Measurements from ENCODE around the gene KRT38.

KRT38 gene

DNA sequence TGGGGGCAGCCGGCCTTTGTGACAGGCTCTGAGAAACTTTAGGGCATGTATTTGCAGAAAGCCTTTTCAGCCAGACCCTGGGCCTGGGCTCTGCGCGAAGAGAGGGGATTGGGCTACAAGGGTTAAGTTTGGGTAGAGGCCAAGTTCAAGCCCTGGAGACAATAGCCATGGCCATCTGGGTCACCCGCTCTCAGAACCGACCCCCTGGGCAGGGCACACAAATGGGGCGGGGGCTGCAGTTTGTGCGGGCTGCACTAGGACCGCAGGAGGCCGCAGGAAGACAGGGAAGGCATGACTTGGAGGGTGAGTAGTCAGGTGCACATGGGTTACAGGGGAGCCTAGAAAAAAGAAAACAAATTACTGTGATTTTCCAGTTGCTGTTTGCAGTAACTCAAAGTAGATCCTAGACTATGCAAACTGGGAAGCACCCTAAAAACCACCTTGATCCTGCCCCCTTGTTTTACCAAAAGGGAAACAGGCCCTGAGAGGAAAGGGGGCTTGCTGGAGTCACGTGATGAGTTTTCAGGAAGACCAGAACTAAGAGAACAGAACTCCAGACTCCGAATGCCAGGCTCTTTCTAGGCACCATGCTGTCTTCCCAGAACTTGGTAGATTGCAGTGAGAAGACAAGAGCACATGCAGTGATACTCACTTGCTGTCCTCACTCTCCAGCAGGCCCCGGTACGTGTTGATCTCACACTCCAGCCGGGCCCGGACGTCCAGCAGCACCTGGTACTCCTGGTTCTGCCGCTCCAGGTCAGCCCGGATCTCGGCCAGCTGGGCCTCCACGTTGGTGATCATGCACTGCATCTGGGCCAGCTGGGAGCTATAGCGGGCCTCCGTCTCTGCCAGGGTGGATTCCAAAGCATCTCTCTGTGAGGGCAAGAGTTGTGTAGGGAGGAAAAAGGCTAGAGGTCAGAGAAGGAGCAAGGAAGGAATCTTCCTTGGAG is 36.4 kb upstream of the KRT38 start:
- H3K4me3 Mint-ChIP-seq: no peak overlapping the region
- H3K4me1 Mint-ChIP-seq: no peaks in the 10 kb centered on the region
- peaks cover 4% of the 10 kb centered on the region for H3K27me3 Mint-ChIP-seq (ENCODE audit: low read depth)
- peaks cover 6% of the 10 kb centered on the region for H3K9me3 Mint-ChIP-seq
- TF ChIP-seq, protein P1, sequence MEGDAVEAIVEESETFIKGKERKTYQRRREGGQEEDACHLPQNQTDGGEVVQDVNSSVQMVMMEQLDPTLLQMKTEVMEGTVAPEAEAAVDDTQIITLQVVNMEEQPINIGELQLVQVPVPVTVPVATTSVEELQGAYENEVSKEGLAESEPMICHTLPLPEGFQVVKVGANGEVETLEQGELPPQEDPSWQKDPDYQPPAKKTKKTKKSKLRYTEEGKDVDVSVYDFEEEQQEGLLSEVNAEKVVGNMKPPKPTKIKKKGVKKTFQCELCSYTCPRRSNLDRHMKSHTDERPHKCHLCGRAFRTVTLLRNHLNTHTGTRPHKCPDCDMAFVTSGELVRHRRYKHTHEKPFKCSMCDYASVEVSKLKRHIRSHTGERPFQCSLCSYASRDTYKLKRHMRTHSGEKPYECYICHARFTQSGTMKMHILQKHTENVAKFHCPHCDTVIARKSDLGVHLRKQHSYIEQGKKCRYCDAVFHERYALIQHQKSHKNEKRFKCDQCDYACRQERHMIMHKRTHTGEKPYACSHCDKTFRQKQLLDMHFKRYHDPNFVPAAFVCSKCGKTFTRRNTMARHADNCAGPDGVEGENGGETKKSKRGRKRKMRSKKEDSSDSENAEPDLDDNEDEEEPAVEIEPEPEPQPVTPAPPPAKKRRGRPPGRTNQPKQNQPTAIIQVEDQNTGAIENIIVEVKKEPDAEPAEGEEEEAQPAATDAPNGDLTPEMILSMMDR (IDR thresholded peaks at IDR 0.05; ENCODE audit: unreplicated experiment in 3 of 3): no peak
- no peaks in the 10 kb centered on the region for H3K36me3 Mint-ChIP-seq (ENCODE audit: low read depth)
- peak overlapping the region in 1 of 3 experiments; percentile 25 for H3K27ac Mint-ChIP-seq

DNA sequence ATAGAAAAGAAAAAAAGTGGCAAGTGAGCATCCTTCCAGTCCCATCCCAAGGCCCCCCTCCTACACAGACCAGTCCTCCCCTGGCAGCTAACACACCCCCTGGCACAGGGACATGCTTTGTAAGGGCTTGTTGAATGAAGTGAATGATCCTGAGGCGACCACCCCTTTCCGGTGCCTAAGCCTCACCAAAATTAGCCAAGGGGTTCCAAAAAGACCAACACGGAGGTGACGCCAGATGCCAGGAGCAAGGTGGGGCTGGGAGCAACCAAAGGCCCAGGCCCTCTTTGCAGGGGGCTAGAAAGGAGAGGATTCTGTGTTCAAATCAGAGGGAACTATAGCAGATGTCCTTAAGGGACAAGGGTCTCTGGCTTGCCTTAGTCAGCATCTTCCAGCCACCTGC is 34.6 kb upstream of the KRT38 start:
- H3K4me3 Mint-ChIP-seq: no peak overlapping the region
- H3K27ac Mint-ChIP-seq: no peak overlapping the region
- peaks cover 4% of the 10 kb centered on the region for H3K27me3 Mint-ChIP-seq (ENCODE audit: low read depth)
- TF ChIP-seq, protein P1 (IDR thresholded peaks at IDR 0.05; ENCODE audit: unreplicated experiment in 3 of 3): no peak
- H3K36me3 Mint-ChIP-seq (ENCODE audit: low read depth): no peaks in the 10 kb centered on the region
- no peaks in the 10 kb centered on the region for H3K4me1 Mint-ChIP-seq
- peaks cover 19% of the 10 kb centered on the region for H3K9me3 Mint-ChIP-seq

DNA sequence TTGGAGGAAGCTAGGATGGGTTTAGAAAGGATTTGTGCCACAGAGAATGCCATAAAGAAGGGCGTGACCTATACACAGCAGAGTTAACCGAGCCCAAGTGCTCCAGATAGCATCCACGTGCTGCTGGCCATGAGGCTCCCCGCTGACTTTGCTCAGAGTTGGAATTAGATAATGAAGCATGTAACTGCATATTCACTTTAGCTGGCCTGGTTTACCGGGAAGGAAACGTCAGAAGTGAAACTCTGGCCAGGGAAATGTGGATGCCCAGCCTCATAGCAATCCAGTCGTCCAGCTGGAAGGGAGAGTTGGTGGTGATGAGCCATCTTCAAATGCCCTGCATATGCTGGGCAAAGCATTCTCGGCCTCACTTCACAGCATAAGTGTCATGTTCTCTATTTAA is 34.1 kb upstream of the KRT38 start:
- H3K4me3 Mint-ChIP-seq: no peak overlapping the region
- no peaks in the 10 kb centered on the region for H3K4me1 Mint-ChIP-seq
- TF ChIP-seq, protein P1 (IDR thresholded peaks at IDR 0.05; ENCODE audit: unreplicated experiment in 3 of 3): no peak
- peaks cover 4% of the 10 kb centered on the region for H3K27me3 Mint-ChIP-seq (ENCODE audit: low read depth)
- H3K27ac Mint-ChIP-seq: no peak overlapping the region
- peaks cover 19% of the 10 kb centered on the region for H3K9me3 Mint-ChIP-seq
- H3K36me3 Mint-ChIP-seq (ENCODE audit: low read depth): no peaks in the 10 kb centered on the region

DNA sequence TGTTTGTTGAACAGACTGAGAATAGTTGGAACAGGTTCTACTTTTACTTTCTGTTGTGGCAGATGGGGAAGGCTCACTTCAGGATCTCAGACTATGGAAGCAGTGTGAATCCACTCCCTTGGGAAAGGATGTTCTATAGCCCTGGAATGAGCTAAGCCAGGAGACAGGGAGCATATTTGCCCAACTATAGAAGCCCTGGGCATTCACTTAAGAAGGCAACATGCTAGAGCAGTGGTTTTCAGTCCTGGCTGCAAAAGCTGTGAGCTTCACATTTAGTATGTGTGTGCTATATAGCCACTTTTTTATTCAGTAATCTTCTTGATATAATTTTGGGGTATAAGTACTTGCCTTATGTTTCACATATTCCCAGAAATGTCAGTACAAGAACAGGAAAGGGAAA is 27.6 kb upstream of the KRT38 start:
- TF ChIP-seq, protein P1 (IDR thresholded peaks at IDR 0.05; ENCODE audit: unreplicated experiment in 3 of 3): no peak
- Mint-ChIP-seq H3K27me3 (ENCODE audit: low read depth) (peaks cover 13% of the 10 kb centered on the region), H3K4me3 (no peak overlapping the region), H3K9me3 (peaks cover 30% of the 10 kb centered on the region), H3K36me3 (ENCODE audit: low read depth) (no peaks in the 10 kb centered on the region), H3K27ac (no peak overlapping the region), H3K4me1 (no peaks in the 10 kb centered on the region)

DNA sequence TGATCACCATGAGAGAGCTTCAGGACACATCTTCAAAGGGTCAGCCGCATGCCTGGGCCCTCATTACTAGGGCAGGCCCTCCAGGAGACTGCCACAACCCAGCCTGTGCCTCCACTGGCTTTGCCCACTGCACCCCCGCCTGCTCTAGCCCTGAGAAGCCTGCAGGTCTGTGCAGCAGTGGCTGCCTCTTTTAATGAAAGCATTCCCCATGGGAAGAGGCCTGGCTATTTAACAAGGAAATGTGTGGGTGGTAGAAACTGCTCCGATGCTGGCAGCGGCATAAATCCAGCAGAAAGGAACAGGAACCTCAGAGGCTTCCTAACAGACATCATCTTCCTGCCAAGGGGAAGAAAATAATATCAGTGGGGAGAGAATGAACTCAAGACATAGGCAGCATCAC is 26.8 kb upstream of the KRT38 start:
- no peak overlapping the region for H3K4me3 Mint-ChIP-seq
- TF ChIP-seq, protein P1 (IDR thresholded peaks at IDR 0.05; ENCODE audit: unreplicated experiment in 3 of 3): no peak
- H3K27ac Mint-ChIP-seq: peak overlapping the region in 1 of 3 experiments; percentile 48
- H3K9me3 Mint-ChIP-seq: peaks cover 27% of the 10 kb centered on the region
- H3K4me1 Mint-ChIP-seq: no peaks in the 10 kb centered on the region
- H3K36me3 Mint-ChIP-seq (ENCODE audit: low read depth): no peaks in the 10 kb centered on the region
- peaks cover 13% of the 10 kb centered on the region for H3K27me3 Mint-ChIP-seq (ENCODE audit: low read depth)

DNA sequence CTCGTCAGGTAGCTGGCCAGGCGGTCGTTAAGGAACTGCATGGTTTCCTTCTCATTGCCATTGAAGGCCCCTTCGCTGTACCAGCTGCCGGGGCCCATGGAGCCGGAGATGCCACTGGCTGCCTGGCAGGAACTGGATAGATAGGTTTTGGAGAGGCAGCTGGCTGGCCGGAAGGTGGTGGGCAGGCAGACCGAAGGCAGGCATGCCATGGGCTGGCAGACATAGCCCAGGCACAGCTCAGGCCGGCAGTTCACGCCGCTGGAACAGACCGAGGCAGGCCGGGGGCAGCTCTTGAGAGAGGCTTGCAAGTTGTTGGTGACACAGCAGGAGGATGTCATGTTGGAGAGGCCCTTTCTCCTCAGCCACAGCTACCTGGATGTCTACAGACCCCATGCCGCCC is 26.2 kb upstream of the KRT38 start, which contains the start of gene KRT32:
Gene KRT32 (minus strand): TSS at position 399 of the 400 bp plus-strand sequence. CDS start 61 bp downstream, at position 338.
- Mint-ChIP-seq H3K27me3 (ENCODE audit: low read depth) (peaks cover 19% of the 10 kb centered on the region), H3K27ac (peak within 1 kb of the TSS in 1 of 3 experiments; percentile 48)

More for the DNA sequence above, 26.2 kb upstream of the KRT38 start, which contains the start of gene KRT32:
- H3K4me1 Mint-ChIP-seq: no peaks in the 10 kb centered on the region
- H3K36me3 Mint-ChIP-seq (ENCODE audit: low read depth): no peaks in the 10 kb centered on the region
- TF ChIP-seq, protein P1 (IDR thresholded peaks at IDR 0.05; ENCODE audit: unreplicated experiment in 3 of 3): no peak
- H3K9me3 Mint-ChIP-seq: peaks cover 22% of the 10 kb centered on the region
- H3K4me3 Mint-ChIP-seq: no peak within 1 kb of the TSS

Data from nephron (organoid).